Mesenchymal stem cell (in vitro differentiated cells and primary cell): ENCODE data around the gene CACNG4.
A peak's percentile ranks its signal among the peaks of the same experiment; 100 is the strongest.

Source experiments
- DNase-seq: peaks from one replicate; pipeline ENCODE4 v3.0.0-alpha.2; 2013
- H2AFZ ChIP-seq: one replicate; pipeline ENCODE4 v1.6.1; 2013; ENCODE audit warnings: low read depth, mild to moderate bottlenecking, control low read depth, inconsistent platforms, low read length, moderate library complexity
- H2AK5ac ChIP-seq: 2 replicates; pipeline ENCODE4 v1.6.1; 2013; ENCODE audit warnings: low read length, moderate library complexity, mild to moderate bottlenecking, inconsistent platforms; ENCODE audit not compliant: severe bottlenecking
- H2BK120ac ChIP-seq: one replicate; pipeline ENCODE4 v1.6.1; 2013; ENCODE audit warnings: low read depth, mild to moderate bottlenecking, inconsistent platforms, low read length, moderate library complexity
- H2BK12ac ChIP-seq, 2 experiments: one replicate each; pipeline ENCODE4 v1.6.1; 2013; ENCODE audit warnings: inconsistent platforms in 2 of 2, low read length in 2 of 2, mild to moderate bottlenecking in 2 of 2, moderate library complexity in 2 of 2, control low read depth in 1 of 2
- H2BK15ac ChIP-seq: one replicate; pipeline ENCODE4 v1.6.1; 2013; ENCODE audit warnings: mild to moderate bottlenecking, low read depth, inconsistent platforms; ENCODE audit not compliant: poor library complexity, severe bottlenecking
- H2BK5ac ChIP-seq: 2 replicates; pipeline ENCODE4 v1.6.1; 2013; ENCODE audit warnings: low read depth, mild to moderate bottlenecking, low read length, control low read depth, inconsistent platforms; ENCODE audit not compliant: poor library complexity, severe bottlenecking
- H3K14ac ChIP-seq, 2 experiments: one replicate each; pipeline ENCODE4 v1.6.1; 2013; ENCODE audit warnings: inconsistent platforms in 2 of 2, low read length in 2 of 2, control low read depth in 1 of 2, mild to moderate bottlenecking in 1 of 2, moderate library complexity in 1 of 2
- H3K18ac ChIP-seq, 2 experiments: one replicate each; pipeline ENCODE4 v1.6.1; 2013; ENCODE audit warnings: inconsistent platforms in 2 of 2, low read length in 2 of 2, control low read depth in 1 of 2, low read depth in 1 of 2, mild to moderate bottlenecking in 1 of 2
- H3K23ac ChIP-seq, 2 experiments: one replicate each; pipeline ENCODE4 v1.6.1; 2013; ENCODE audit warnings: inconsistent platforms in 2 of 2, low read length in 2 of 2, mild to moderate bottlenecking in 2 of 2, moderate library complexity in 2 of 2, control low read depth in 1 of 2
- H3K27ac ChIP-seq: 2 replicates; pipeline ENCODE4 v1.5.1; 2013; ENCODE audit warnings: mild to moderate bottlenecking, moderate library complexity, low read length, control low read depth, inconsistent platforms; ENCODE audit not compliant: poor library complexity, severe bottlenecking
- H3K27me3 ChIP-seq, 2 experiments: 2 replicates each; pipeline versions ENCODE4 v1.6.1 to v1.7.0; 2013; ENCODE audit warnings: low read length in 2 of 2, mild to moderate bottlenecking in 2 of 2, moderate library complexity in 2 of 2, control low read depth in 1 of 2, inconsistent platforms in 1 of 2; ENCODE audit not compliant: control insufficient read depth in 1 of 2, insufficient read depth in 1 of 2
- H3K36me3 ChIP-seq, 2 experiments: 2 replicates each; pipeline versions ENCODE4 v1.6.1 to v1.7.0; 2013; ENCODE audit warnings: low read length in 2 of 2, control low read depth in 1 of 2, inconsistent platforms in 1 of 2, low read depth in 1 of 2, mild to moderate bottlenecking in 1 of 2; ENCODE audit not compliant: insufficient read depth in 2 of 2, control insufficient read depth in 1 of 2
- H3K4ac ChIP-seq, 2 experiments: one replicate each; pipeline ENCODE4 v1.6.1; 2013; ENCODE audit warnings: inconsistent platforms in 2 of 2, low read length in 2 of 2, mild to moderate bottlenecking in 2 of 2, moderate library complexity in 2 of 2, control low read depth in 1 of 2, low read depth in 1 of 2
- H3K4me1 ChIP-seq: 2 replicates; pipeline ENCODE4 v1.6.1; 2013; ENCODE audit warnings: low read depth, low read length, control low read depth; ENCODE audit not compliant: control insufficient read depth, insufficient read depth
- H3K4me2 ChIP-seq: 2 replicates; pipeline ENCODE4 v1.6.1; 2013; ENCODE audit warnings: low read length, mild to moderate bottlenecking, inconsistent platforms; ENCODE audit not compliant: poor library complexity, severe bottlenecking
- H3K4me3 ChIP-seq, 2 experiments: 2 replicates each; pipeline versions ENCODE4 v1.5.1 to v1.7.0; 2013; ENCODE audit warnings: low read length in 2 of 2, mild to moderate bottlenecking in 2 of 2, control low read depth in 1 of 2, low read depth in 1 of 2; ENCODE audit not compliant: insufficient read depth in 1 of 2
- H3K79me1 ChIP-seq: replicated peaks from 2 replicates; pipeline ENCODE4 v1.6.1; 2013; ENCODE audit warnings: mild to moderate bottlenecking, control low read depth, low read length, inconsistent platforms; ENCODE audit not compliant: poor library complexity, severe bottlenecking
- H3K9ac ChIP-seq: 2 replicates; pipeline ENCODE4 v1.7.0; 2013; ENCODE audit warnings: mild to moderate bottlenecking, low read length, moderate library complexity
- H3K9me3 ChIP-seq: 2 replicates; pipeline ENCODE4 v1.7.0; 2013; ENCODE audit warnings: mild to moderate bottlenecking, low read length; ENCODE audit not compliant: control insufficient read depth
- H4K8ac ChIP-seq: one replicate; pipeline ENCODE4 v1.6.1; 2013; ENCODE audit warnings: inconsistent platforms, mild to moderate bottlenecking, low read length, moderate library complexity
- H4K91ac ChIP-seq: one replicate; pipeline ENCODE4 v1.6.1; 2013; ENCODE audit warnings: mild to moderate bottlenecking, low read length, inconsistent platforms
- WGBS: methylation state at CpG from one replicate; pipeline ENCODE4 v1.1.7; 2013; ENCODE audit warnings: mixed read lengths; 5-methylcytosine and 5-hydroxymethylcytosine counted together

Gene CACNG4

GRCh38 chr17:66943484-66943883, 21.0 kb upstream of the CACNG4 start:
- H3K9me3 ChIP-seq, result no peaks in the 10 kb centered on the region
- H3K4me2 ChIP-seq, result no peak overlapping the region
- H3K4ac ChIP-seq, result no peak overlapping the region
- H3K27ac ChIP-seq, result no peak overlapping the region
- H4K91ac ChIP-seq, result no peak overlapping the region
- no peaks in the 10 kb centered on the region for H3K79me1 ChIP-seq
- H3K23ac ChIP-seq, result no peak overlapping the region
- no peaks in the 10 kb centered on the region for H3K36me3 ChIP-seq
- H3K4me1 ChIP-seq, result peaks cover 2% of the 10 kb centered on the region
- H2AFZ ChIP-seq, result no peak overlapping the region
- no peak overlapping the region for H2BK12ac ChIP-seq
- H4K8ac ChIP-seq, result no peak overlapping the region
- no peak overlapping the region for H3K4me3 ChIP-seq
- H2AK5ac ChIP-seq, result no peak overlapping the region
- WGBS, result 57% methylated on average over 4 of the region's 6 CpGs
- H2BK5ac ChIP-seq, result no peak overlapping the region
- no peak overlapping the region for H3K18ac ChIP-seq
- H3K9ac ChIP-seq, result no peak overlapping the region
- no peak for DNase-seq
- no peak overlapping the region for H2BK120ac ChIP-seq
- peaks cover 77 to 92% of the 10 kb centered on the region in 2 experiments for H3K27me3 ChIP-seq
- no peak overlapping the region for H2BK15ac ChIP-seq
- no peak overlapping the region for H3K14ac ChIP-seq

GRCh38 chr17:66944351-66945146, 20.0 kb upstream of the CACNG4 start:
- WGBS, result 55% methylated on average over 14 of the region's 15 CpGs

GRCh38 chr17:66945147-66945835, 19.2 kb upstream of the CACNG4 start:
- no peak for DNase-seq
- no peak overlapping the region for H3K23ac ChIP-seq
- no peaks in the 10 kb centered on the region for H3K9me3 ChIP-seq
- no peak overlapping the region for H3K4me2 ChIP-seq
- no peak overlapping the region for H3K9ac ChIP-seq
- H3K79me1 ChIP-seq, result no peaks in the 10 kb centered on the region
- no peak overlapping the region for H3K18ac ChIP-seq
- peaks cover 2% of the 10 kb centered on the region for H3K4me1 ChIP-seq
- H4K91ac ChIP-seq, result no peak overlapping the region
- no peak overlapping the region for H2BK12ac ChIP-seq
- H3K27ac ChIP-seq, result no peak overlapping the region
- WGBS, result 82% methylated on average over 16 of the region's 18 CpGs
- no peaks in the 10 kb centered on the region for H3K36me3 ChIP-seq
- no peak overlapping the region for H3K4ac ChIP-seq
- H2AK5ac ChIP-seq, result no peak overlapping the region
- no peak overlapping the region for H4K8ac ChIP-seq
- H2BK5ac ChIP-seq, result no peak overlapping the region
- H2BK15ac ChIP-seq, result no peak overlapping the region
- no peak overlapping the region for H3K4me3 ChIP-seq
- peaks cover 59 to 95% of the 10 kb centered on the region in 2 experiments for H3K27me3 ChIP-seq
- no peak overlapping the region for H2BK120ac ChIP-seq
- no peak overlapping the region for H2AFZ ChIP-seq
- no peak overlapping the region for H3K14ac ChIP-seq

More at GRCh38 chr17:66944351-66945146, 20.0 kb upstream of the CACNG4 start:
- Histone ChIP-seq H2BK5ac (no peak overlapping the region), H3K18ac (no peak overlapping the region), H4K8ac (no peak overlapping the region), H2AFZ (no peak overlapping the region), H3K14ac (no peak overlapping the region), H3K79me1 (no peaks in the 10 kb centered on the region), H3K27ac (no peak overlapping the region), H3K23ac (no peak overlapping the region), H2AK5ac (no peak overlapping the region), H3K27me3 (peaks cover 66 to 96% of the 10 kb centered on the region in 2 experiments), H4K91ac (no peak overlapping the region), H3K4ac (no peak overlapping the region), H3K4me3 (no peak overlapping the region), H2BK12ac (no peak overlapping the region), H3K4me1 (peaks cover 2% of the 10 kb centered on the region), H3K9ac (no peak overlapping the region), H2BK15ac (no peak overlapping the region), H3K9me3 (no peaks in the 10 kb centered on the region), H2BK120ac (no peak overlapping the region), H3K4me2 (no peak overlapping the region), H3K36me3 (no peaks in the 10 kb centered on the region)
- DNase-seq, result peak; percentile 27

- no peak overlapping the region for H2BK5ac ChIP-seq
- peaks cover 49 to 95% of the 10 kb centered on the region in 2 experiments for H3K27me3 ChIP-seq
- no peak for DNase-seq
- no peak overlapping the region for H3K23ac ChIP-seq
- H2BK120ac ChIP-seq, result no peak overlapping the region
- H2AK5ac ChIP-seq, result no peak overlapping the region
- H3K9me3 ChIP-seq, result no peaks in the 10 kb centered on the region
- no peak overlapping the region for H3K4me3 ChIP-seq
- H3K27ac ChIP-seq, result no peak overlapping the region
- 92% methylated on average over 6 of the region's 6 CpGs for WGBS
- H3K18ac ChIP-seq, result no peak overlapping the region
- no peak overlapping the region for H4K91ac ChIP-seq
- H4K8ac ChIP-seq, result no peak overlapping the region
- H3K79me1 ChIP-seq, result no peaks in the 10 kb centered on the region
- H3K9ac ChIP-seq, result no peak overlapping the region
- H2BK15ac ChIP-seq, result no peak overlapping the region
- no peak overlapping the region for H3K14ac ChIP-seq
- no peak overlapping the region for H2BK12ac ChIP-seq
- no peak overlapping the region for H3K4ac ChIP-seq
- no peaks in the 10 kb centered on the region for H3K36me3 ChIP-seq
- H3K4me2 ChIP-seq, result no peak overlapping the region
- no peak overlapping the region for H2AFZ ChIP-seq
- peaks cover 3% of the 10 kb centered on the region for H3K4me1 ChIP-seq
These were observed 18.3 kb upstream of the CACNG4 start for GRCh38 chr17:66946251-66946650.
